Breast epithelium (tissue), 4 donors: ENCODE results near the gene ZNF496. TPM values are rescaled to one million over a fixed set of nuclear protein-coding genes. Genes with fewer than 3 reads are reported as not detected.

ENCODE experiments used
- DNase-seq, 2 donors: peaks; one replicate each; pipeline ENCODE4 v3.0.0-alpha.2; 2019; ENCODE audit warnings: low spot score in 2 of 2
- H3K27ac ChIP-seq, 2 donors: fragments of 200-600 bp; sonication (generic) in 1 of 2; one replicate each; pipeline ENCODE4 v1.5.1; 2016 to 2019; ENCODE audit warnings: mild to moderate bottlenecking in 1 of 2
- H3K27me3 ChIP-seq, 2 donors: fragments of 200-600 bp; sonication (generic) in 1 of 2; one replicate each; pipeline versions ENCODE4 v1.5.1 to v1.6.0; 2017 to 2019; ENCODE audit warnings: control low read depth in 1 of 2, mild to moderate bottlenecking in 1 of 2
- H3K36me3 ChIP-seq: fragments of 200-600 bp; one replicate; pipeline ENCODE4 v1.5.1; 2019
- H3K4me1 ChIP-seq, 2 donors: fragments of 200-600 bp; sonication (generic); one replicate each; pipeline ENCODE4 v1.5.1; 2016 to 2019; ENCODE audit warnings: control low read depth in 1 of 2
- H3K4me3 ChIP-seq, 3 donors: fragments of 200-600 bp; sonication (generic); 1 replicate in 2 of 3; 2 replicates in 1 of 3; pipeline ENCODE4 v1.5.1; 2016 to 2019; ENCODE audit warnings: mild to moderate bottlenecking in 3 of 3, moderate library complexity in 2 of 3
- H3K9me3 ChIP-seq, 2 donors: fragments of 200-600 bp; sonication (generic) in 1 of 2; one replicate each; pipeline ENCODE4 v1.5.1; 2016 to 2019; ENCODE audit warnings: control low read depth in 1 of 2
- POLR2A ChIP-seq: fragments of 450-650 bp; IDR thresholded peaks from one replicate; pipeline ENCODE4 v1.6.1; 2016; ENCODE audit warnings: antibody characterized with exemption, mild to moderate bottlenecking, moderate library complexity
- POLR2AphosphoS5 ChIP-seq, 3 donors: sonication (generic); formaldehyde crosslinking; IDR thresholded peaks; one replicate each; pipeline ENCODE4 v1.6.1; 2017; ENCODE audit warnings: antibody characterized with exemption in 3 of 3
- intact Hi-C: fragments of 100-400 bp; cut with DNase I; formaldehyde crosslinking; loops from one replicate; pipeline ENCODE4 v1.15.1; 2023; ENCODE audit warnings: low total_unique reads
- total RNA-seq, 3 donors: library from RNA; depleted of rRNA; stranded (reverse); fragments of >200 nt; gene quantifications; one replicate each; pipeline ENCODE4 v1.1.0, GENCODE V29; 2016
- TF ChIP-seq, protein P1 (sequence below), 3 donors: fragments of 450-650 bp; IDR thresholded peaks; one replicate each; pipeline ENCODE4 v1.5.1; 2016 to 2017; ENCODE audit warnings: antibody characterized with exemption in 3 of 3, mild to moderate bottlenecking in 3 of 3, moderate library complexity in 3 of 3

Gene ZNF496
- total RNA-seq, 3 donors from 2014 or later, result 29.4 to 39.4 (median 31.1) TPM

DNA sequence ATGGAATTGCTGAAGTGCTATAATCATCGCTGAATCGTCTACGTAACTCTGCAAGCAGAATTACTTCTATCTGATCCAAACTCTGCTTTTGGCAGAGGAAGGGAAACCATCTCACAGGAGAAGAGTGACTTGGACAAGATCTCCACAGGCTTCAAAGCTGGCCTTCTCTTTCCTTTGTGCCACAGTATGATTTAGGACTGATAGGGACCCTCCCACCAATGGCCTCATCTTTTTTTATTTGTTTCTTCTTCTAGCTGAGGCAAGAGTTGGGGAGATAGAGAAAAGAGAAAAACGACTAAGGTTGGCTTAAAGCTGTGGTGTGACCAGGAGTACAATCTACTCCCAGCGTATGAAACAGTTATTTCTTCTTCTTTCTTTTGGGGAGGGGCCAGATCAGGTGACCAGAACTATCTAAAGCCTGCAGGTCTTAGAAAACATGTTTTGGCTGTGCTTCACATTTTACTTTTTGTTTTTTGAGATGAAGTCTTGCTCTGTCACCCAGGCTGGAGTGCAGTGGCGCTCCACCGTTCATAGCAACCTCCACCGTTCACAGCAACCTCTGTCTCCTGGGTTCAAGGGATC is 35.0 kb downstream of the ZNF496 start:
- intact Hi-C loops, result no loop called here

DNA sequence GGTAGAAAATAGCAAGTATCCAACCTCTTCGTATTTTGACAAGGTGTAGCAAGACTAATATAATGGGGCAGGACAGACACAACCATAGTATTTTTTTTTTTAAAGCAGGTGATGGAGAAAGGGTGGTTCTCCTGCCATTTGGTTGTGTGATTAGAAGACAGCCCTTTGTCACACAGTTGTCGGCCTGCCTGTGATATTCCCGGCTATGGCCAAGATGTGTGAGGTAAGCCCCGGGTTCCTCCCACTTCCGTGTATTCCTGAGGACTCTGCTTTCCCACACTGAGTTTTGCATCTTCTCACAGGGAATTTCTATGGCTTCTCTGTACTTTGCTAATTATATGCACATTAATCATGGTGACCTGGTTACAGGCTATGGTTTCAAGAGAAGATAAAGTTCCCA is 35.9 kb downstream of the ZNF496 start:
- no peak overlapping the region for H3K4me3 ChIP-seq
- intact Hi-C loops, result no loop called here
- no peaks in the 10 kb centered on the region for H3K9me3 ChIP-seq
- TF ChIP-seq POLR2A (no peak), POLR2AphosphoS5 (IDR thresholded peaks at IDR 0.05) (no peak)
- TF ChIP-seq, protein P1, sequence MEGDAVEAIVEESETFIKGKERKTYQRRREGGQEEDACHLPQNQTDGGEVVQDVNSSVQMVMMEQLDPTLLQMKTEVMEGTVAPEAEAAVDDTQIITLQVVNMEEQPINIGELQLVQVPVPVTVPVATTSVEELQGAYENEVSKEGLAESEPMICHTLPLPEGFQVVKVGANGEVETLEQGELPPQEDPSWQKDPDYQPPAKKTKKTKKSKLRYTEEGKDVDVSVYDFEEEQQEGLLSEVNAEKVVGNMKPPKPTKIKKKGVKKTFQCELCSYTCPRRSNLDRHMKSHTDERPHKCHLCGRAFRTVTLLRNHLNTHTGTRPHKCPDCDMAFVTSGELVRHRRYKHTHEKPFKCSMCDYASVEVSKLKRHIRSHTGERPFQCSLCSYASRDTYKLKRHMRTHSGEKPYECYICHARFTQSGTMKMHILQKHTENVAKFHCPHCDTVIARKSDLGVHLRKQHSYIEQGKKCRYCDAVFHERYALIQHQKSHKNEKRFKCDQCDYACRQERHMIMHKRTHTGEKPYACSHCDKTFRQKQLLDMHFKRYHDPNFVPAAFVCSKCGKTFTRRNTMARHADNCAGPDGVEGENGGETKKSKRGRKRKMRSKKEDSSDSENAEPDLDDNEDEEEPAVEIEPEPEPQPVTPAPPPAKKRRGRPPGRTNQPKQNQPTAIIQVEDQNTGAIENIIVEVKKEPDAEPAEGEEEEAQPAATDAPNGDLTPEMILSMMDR (IDR thresholded peaks at IDR 0.05), result no peak
- H3K4me1 ChIP-seq, result no peaks in the 10 kb centered on the region
- no peaks in the 10 kb centered on the region for H3K36me3 ChIP-seq
- DNase-seq, result no peak
- H3K27ac ChIP-seq, result no peak overlapping the region
- H3K27me3 ChIP-seq, result no peaks in the 10 kb centered on the region

More for the DNA sequence above, 35.0 kb downstream of the ZNF496 start:
- no peaks in the 10 kb centered on the region for H3K9me3 ChIP-seq
- H3K36me3 ChIP-seq, result no peaks in the 10 kb centered on the region
- H3K27ac ChIP-seq, result no peak overlapping the region
- no peak for DNase-seq
- H3K4me1 ChIP-seq, result no peaks in the 10 kb centered on the region
- TF ChIP-seq POLR2AphosphoS5 (IDR thresholded peaks at IDR 0.05) (no peak), POLR2A (no peak)
- TF ChIP-seq, protein P1 (IDR thresholded peaks at IDR 0.05), result no peak
- no peaks in the 10 kb centered on the region for H3K27me3 ChIP-seq
- no peak overlapping the region for H3K4me3 ChIP-seq

DNA sequence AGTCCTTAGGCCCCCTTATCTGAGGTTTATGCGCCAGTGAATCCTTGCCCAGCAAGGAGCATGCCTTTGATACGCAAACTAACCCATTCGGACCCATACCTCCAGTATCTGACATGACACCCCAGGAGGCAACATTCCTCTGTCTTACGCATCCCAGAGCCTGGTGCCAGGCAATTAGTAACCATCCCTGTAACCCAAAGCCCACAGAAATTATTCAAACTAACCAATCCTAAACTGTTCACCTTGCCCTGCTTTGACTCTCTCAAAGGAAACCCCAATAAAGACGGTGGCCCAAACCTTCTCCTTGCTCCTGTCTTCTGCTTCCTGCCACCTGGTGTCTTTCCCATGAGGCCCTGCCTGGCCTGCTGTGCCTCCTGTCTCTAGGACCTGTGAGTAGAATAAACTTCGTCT is 36.4 kb downstream of the ZNF496 start:
- DNase-seq, result no peak
- intact Hi-C loops, result no loop called here
- no peaks in the 10 kb centered on the region for H3K4me1 ChIP-seq
- no peaks in the 10 kb centered on the region for H3K36me3 ChIP-seq
- no peak overlapping the region for H3K4me3 ChIP-seq
- TF ChIP-seq, protein P1 (IDR thresholded peaks at IDR 0.05), result no peak
- TF ChIP-seq POLR2AphosphoS5 (IDR thresholded peaks at IDR 0.05) (no peak), POLR2A (no peak)
- no peaks in the 10 kb centered on the region for H3K27me3 ChIP-seq
- H3K27ac ChIP-seq, result no peak overlapping the region
- H3K9me3 ChIP-seq, result no peaks in the 10 kb centered on the region

DNA sequence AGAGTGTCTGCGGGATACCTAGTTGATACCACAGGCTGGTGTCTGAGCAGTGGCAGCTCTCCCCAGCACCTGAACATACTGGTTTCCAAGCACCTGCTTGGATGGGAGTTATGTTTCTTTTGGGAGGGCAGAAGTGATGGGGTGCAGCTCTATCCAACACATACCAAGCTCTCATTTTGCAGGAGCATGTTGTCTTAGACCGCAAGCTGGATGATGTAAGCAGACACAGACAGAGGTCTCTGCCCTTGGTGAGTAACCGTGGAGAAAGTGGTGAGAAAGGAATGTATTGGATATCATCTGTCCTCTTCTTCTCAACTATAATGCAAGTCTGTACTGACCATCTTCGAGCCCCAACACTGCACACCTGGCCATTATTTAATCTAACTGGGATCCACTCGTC is 37.4 kb downstream of the ZNF496 start:
- intact Hi-C loops, result no loop called here
- no peak overlapping the region for H3K4me3 ChIP-seq
- TF ChIP-seq, protein P1 (IDR thresholded peaks at IDR 0.05), result no peak
- TF ChIP-seq POLR2A (no peak), POLR2AphosphoS5 (IDR thresholded peaks at IDR 0.05) (no peak)

DNA sequence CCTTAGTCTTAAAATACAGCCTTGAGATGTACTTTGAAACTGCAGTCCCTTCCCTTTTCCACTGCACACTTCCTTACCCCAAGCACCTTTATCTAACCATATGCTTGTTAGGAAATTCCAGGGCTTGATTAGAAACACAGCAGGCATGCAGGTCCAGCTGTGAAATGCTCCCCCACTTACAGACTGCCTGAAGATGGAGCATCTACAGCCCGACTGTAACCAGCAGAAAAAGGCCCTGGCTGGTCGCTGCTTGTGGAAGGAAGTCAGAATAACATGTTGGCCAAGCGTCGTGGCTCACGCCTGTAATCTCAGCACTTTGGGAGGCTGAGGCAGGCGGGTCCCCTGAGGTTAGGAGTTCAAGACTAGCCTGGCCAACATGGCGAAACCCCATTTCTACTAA is 38.6 kb downstream of the ZNF496 start:
- H3K27ac ChIP-seq, result no peak overlapping the region
- H3K36me3 ChIP-seq, result no peaks in the 10 kb centered on the region
- H3K4me1 ChIP-seq, result no peaks in the 10 kb centered on the region
- intact Hi-C loops, result no loop called here
- no peaks in the 10 kb centered on the region for H3K9me3 ChIP-seq
- no peaks in the 10 kb centered on the region for H3K27me3 ChIP-seq
- no peak for DNase-seq
- TF ChIP-seq, protein P1 (IDR thresholded peaks at IDR 0.05), result no peak
- TF ChIP-seq POLR2A (no peak), POLR2AphosphoS5 (IDR thresholded peaks at IDR 0.05) (no peak)
- no peak overlapping the region for H3K4me3 ChIP-seq

More for the DNA sequence above, 37.4 kb downstream of the ZNF496 start:
- no peaks in the 10 kb centered on the region for H3K36me3 ChIP-seq
- no peak for DNase-seq
- no peaks in the 10 kb centered on the region for H3K9me3 ChIP-seq
- H3K27me3 ChIP-seq, result no peaks in the 10 kb centered on the region
- no peak overlapping the region for H3K27ac ChIP-seq
- no peaks in the 10 kb centered on the region for H3K4me1 ChIP-seq
